HAP-1 (cell line): ENCODE measurements around the gene DIAPH3.

Source experiments
- DNase-seq, 2 experiments: peaks; one replicate each; pipeline ENCODE4 v3.0.0-alpha.2; 2016 to 2020; ENCODE audit warnings: low spot score in 2 of 2
- H3K27me3 ChIP-seq: fragments of 250-450 bp; sonication (Bioruptor Pico); 2 replicates; pipeline ENCODE4 v1.5.1; 2020; ENCODE audit warnings: low read depth, mild to moderate bottlenecking, moderate library complexity
- H3K36me3 ChIP-seq: fragments of 250-450 bp; sonication (Bioruptor Pico); replicated peaks from 2 replicates; pipeline ENCODE4 v1.5.1; 2020; ENCODE audit warnings: mild to moderate bottlenecking
- H3K4me1 ChIP-seq: fragments of 250-450 bp; sonication (Bioruptor Pico); 2 replicates; pipeline ENCODE4 v1.5.1; 2020; ENCODE audit warnings: mild to moderate bottlenecking
- H3K4me3 ChIP-seq: fragments of 250-450 bp; sonication (Bioruptor Pico); 2 replicates; pipeline ENCODE4 v1.5.1; 2020; ENCODE audit warnings: mild to moderate bottlenecking, moderate library complexity
- H3K9me3 ChIP-seq: fragments of 250-450 bp; sonication (Bioruptor Pico); 2 replicates; pipeline ENCODE4 v1.5.1; 2020; ENCODE audit warnings: mild to moderate bottlenecking, moderate library complexity
- in situ Hi-C: fragments of 300-500 bp; cut with MboI; formaldehyde crosslinking; loops from 3 replicates; pipeline ENCODE4 v1.14.3; 2020; ENCODE audit warnings: low sequenced_read_pairs, inconsistent platforms, mixed read lengths

Gene DIAPH3

GRCh38 chr13:59975807-59976435 lies 187.8 kb downstream of the DIAPH3 start:
- no peak for DNase-seq
- H3K4me3 ChIP-seq, result no peak overlapping the region
- in situ Hi-C loops, result no loop called here
- 0 out of 2 replicates have a peak, but pooled peaks cover 3% of the 10 kb centered on the region for H3K36me3 ChIP-seq
- H3K4me1 ChIP-seq, result no peaks in the 10 kb centered on the region
- H3K9me3 ChIP-seq, result no peaks in the 10 kb centered on the region
- no peaks in the 10 kb centered on the region for H3K27me3 ChIP-seq

- Histone ChIP-seq H3K27me3 (no peaks in the 10 kb centered on the region), H3K36me3 (peaks cover 7% of the 10 kb centered on the region), H3K9me3 (no peaks in the 10 kb centered on the region), H3K4me3 (no peak overlapping the region), H3K4me1 (no peaks in the 10 kb centered on the region)
- no peak for DNase-seq
- in situ Hi-C loops, result no loop called here
Observed at GRCh38 chr13:59970847-59971246, 192.9 kb downstream of the DIAPH3 start.

- H3K9me3 ChIP-seq, result no peaks in the 10 kb centered on the region
- H3K4me1 ChIP-seq, result no peaks in the 10 kb centered on the region
- in situ Hi-C loops, result no loop called here
- no peak for DNase-seq
- H3K27me3 ChIP-seq, result no peaks in the 10 kb centered on the region
- H3K36me3 ChIP-seq, result no peaks in the 10 kb centered on the region; the same call in 1 of the 2 replicates
- no peak overlapping the region for H3K4me3 ChIP-seq
Observed at GRCh38 chr13:59963827-59964226, 199.9 kb downstream of the DIAPH3 start.

DNA sequence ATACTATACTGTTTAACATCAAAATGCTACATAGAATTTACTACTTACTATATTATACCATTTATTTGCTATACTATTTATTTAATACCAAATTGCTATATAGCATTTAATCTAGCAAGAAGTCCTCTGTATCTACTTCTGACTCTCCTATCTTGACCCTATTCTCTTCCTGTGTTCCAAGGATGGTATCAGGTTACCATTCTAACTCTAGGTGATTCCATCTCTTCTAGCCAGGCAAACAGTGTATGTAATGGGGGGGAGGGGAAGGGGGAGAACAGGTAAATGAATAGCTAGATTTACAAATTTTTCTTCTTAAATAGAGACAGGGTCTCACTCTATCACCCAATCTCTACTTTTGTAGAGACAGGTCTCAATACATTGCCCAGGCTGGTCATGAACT lies 200.3 kb downstream of the DIAPH3 start:
- Histone ChIP-seq H3K4me1 (no peaks in the 10 kb centered on the region), H3K9me3 (no peaks in the 10 kb centered on the region), H3K27me3 (no peaks in the 10 kb centered on the region), H3K36me3 (no peaks in the 10 kb centered on the region; the same call in 1 of the 2 replicates), H3K4me3 (no peak overlapping the region)
- DNase-seq, result no peak
- in situ Hi-C loops, result no loop called here

GRCh38 chr13:59962343-59962742 lies 201.4 kb downstream of the DIAPH3 start:
- no peaks in the 10 kb centered on the region for H3K9me3 ChIP-seq
- in situ Hi-C loops, result no loop called here
- no peak for DNase-seq

DNA sequence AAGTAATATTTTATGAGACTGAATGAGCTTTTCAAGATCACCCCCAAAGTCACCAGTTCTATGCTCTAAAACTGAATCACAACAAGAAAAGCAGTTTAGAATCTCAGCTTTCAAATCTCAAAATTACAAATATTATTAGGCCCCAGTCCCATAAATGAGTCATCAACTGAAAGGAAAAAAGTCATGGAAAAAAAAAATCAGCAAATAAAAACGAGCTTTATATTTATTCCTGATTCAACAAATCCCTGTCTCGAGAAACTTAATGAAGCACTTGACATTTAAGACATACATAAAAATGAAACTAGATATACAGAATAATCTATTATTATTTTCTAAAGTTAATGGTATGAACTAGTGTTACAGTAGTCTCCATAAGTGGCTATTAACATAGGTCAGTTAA lies 203.0 kb downstream of the DIAPH3 start:
- H3K27me3 ChIP-seq, result no peaks in the 10 kb centered on the region
- in situ Hi-C loops, result no loop called here
- DNase-seq, result no peak
- H3K36me3 ChIP-seq, result no peaks in the 10 kb centered on the region; the same call in 1 of the 2 replicates
- no peak overlapping the region for H3K4me3 ChIP-seq
- H3K4me1 ChIP-seq, result no peaks in the 10 kb centered on the region
- H3K9me3 ChIP-seq, result no peaks in the 10 kb centered on the region

More at GRCh38 chr13:59962343-59962742, 201.4 kb downstream of the DIAPH3 start:
- H3K4me1 ChIP-seq, result no peaks in the 10 kb centered on the region
- no peaks in the 10 kb centered on the region for H3K27me3 ChIP-seq
- no peak overlapping the region for H3K4me3 ChIP-seq
- H3K36me3 ChIP-seq, result no peaks in the 10 kb centered on the region; the same call in 1 of the 2 replicates

DNA sequence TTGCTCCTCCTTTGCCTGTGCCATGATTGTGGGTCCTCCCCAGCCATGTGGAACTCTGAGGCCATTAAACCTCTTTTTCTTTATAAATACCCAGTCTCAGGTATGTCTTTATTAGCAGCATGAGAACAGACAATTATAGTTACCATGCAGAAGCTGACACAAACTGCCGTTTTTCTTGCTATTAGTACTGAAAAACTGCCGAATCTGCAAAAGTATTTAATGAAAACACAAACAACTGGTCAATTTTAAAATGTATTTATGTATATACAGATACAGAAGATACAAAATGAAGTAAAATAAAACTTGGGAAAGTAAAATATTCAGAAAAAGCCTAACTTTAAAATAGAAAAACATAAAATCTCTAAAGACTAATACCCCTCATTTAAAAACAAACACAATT lies 206.3 kb downstream of the DIAPH3 start:
- Histone ChIP-seq H3K36me3 (no peaks in the 10 kb centered on the region; the same call in 1 of the 2 replicates), H3K4me1 (no peaks in the 10 kb centered on the region), H3K27me3 (no peaks in the 10 kb centered on the region), H3K4me3 (no peak overlapping the region), H3K9me3 (no peaks in the 10 kb centered on the region)
- no peak for DNase-seq
- in situ Hi-C loops, result no loop called here

DNA sequence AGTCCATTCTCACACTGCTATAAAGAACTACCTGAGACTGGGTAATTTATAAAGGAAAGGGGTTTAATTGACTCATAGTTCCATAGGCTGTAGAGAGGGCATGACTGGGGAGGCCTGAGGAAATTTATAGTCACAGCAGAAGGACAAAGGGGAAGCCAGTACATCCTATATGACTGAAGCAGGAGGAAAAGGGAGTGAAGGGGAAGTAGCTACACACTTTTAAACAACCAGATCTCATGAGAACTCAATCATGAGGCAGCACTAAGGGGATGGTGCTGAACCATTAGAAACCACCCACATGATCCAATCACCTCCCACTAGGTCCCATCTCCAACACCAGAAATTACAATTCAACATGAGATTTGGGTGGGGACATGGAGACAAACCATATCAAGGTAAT lies 209.1 kb downstream of the DIAPH3 start:
- no peak for DNase-seq
- Histone ChIP-seq H3K9me3 (no peaks in the 10 kb centered on the region), H3K27me3 (no peaks in the 10 kb centered on the region), H3K36me3 (no peaks in the 10 kb centered on the region; the same call in 1 of the 2 replicates), H3K4me1 (no peaks in the 10 kb centered on the region), H3K4me3 (no peak overlapping the region)
- in situ Hi-C loops, result no loop called here

- in situ Hi-C loops, result no loop called here
- H3K4me1 ChIP-seq, result peaks cover 10% of the 10 kb centered on the region; the same call in 1 of the 2 replicates
- no peaks in the 10 kb centered on the region for H3K9me3 ChIP-seq
- no peaks in the 10 kb centered on the region for H3K36me3 ChIP-seq
- no peak overlapping the region for H3K4me3 ChIP-seq
- no peak for DNase-seq
- H3K27me3 ChIP-seq, result no peaks in the 10 kb centered on the region
Observed at GRCh38 chr13:59951011-59951410, 212.7 kb downstream of the DIAPH3 start.

DNA sequence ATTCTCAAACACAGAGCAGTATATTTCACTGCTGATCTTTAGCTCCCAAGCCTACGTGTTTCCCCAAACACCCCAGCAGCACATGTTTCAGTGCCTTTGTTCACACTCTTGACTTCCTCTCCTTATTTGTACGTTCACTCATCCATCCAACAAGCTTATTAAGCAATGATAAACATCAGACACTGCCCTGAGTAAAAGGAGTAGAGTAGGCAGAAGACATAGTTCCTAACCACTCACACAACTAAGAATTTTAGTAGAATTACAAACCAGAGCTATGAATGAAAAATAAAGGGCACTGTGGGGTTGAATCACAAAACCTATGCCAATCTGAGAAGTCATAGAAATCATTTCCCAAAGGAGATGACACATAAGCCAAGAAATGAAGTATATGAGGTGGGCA lies 213.5 kb downstream of the DIAPH3 start:
- Histone ChIP-seq H3K4me3 (no peak overlapping the region), H3K36me3 (no peaks in the 10 kb centered on the region), H3K27me3 (no peaks in the 10 kb centered on the region), H3K9me3 (no peaks in the 10 kb centered on the region), H3K4me1 (peaks cover 10% of the 10 kb centered on the region; the same call in 1 of the 2 replicates)
- in situ Hi-C loops, result no loop called here
- DNase-seq, result no peak

DNA sequence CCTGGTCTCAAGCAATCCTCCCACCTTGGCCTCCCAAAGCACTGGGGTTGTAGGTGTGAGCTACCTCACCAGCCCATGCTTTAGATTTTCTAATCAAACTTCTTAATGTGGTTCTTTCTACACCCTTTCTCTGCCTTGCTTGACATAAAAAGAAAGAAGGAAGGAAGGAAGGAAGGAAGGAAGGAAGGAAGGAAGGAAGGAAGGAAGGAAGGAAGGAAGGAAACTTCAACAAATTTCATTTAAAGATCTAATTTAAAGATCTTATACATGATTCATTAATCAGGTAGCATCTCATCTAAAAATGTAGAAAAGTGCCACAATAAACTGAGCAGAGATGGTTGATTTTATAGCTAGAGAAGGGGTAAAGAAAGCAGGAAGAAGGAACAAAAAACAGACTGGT lies 215.0 kb downstream of the DIAPH3 start:
- no peaks in the 10 kb centered on the region for H3K36me3 ChIP-seq
- H3K27me3 ChIP-seq, result no peaks in the 10 kb centered on the region
- in situ Hi-C loops, result no loop called here
- no peak for DNase-seq
- H3K4me1 ChIP-seq, result peaks cover 10% of the 10 kb centered on the region; the same call in 1 of the 2 replicates
- no peaks in the 10 kb centered on the region for H3K9me3 ChIP-seq
- no peak overlapping the region for H3K4me3 ChIP-seq

GRCh38 chr13:59946944-59947343 lies 216.8 kb downstream of the DIAPH3 start:
- no peaks in the 10 kb centered on the region for H3K9me3 ChIP-seq
- no peaks in the 10 kb centered on the region for H3K36me3 ChIP-seq
- peak; percentile 22 to 70 for DNase-seq
- in situ Hi-C loops, result no loop called here
- peaks cover 10% of the 10 kb centered on the region; the same call in 1 of the 2 replicates for H3K4me1 ChIP-seq
- no peaks in the 10 kb centered on the region for H3K27me3 ChIP-seq
- no peak overlapping the region for H3K4me3 ChIP-seq

DNA sequence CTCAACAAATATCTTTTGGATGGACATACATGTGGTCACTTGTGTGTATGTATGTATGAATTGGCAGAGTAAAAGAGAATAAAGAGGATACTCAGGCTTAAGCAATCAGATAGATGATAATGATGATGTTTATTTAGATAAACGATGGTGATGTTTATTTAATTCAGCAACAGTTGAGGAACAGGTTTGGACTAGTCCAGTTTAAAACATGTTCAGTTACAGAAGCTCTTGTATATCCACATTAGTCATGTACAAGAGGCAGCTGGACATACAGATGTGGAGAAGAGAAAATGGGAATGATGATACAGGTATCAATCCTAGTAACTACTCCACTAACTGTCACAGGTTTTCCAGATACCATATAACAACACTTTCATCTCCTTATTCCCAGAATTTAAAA lies 232.1 kb downstream of the DIAPH3 start:
- H3K36me3 ChIP-seq, result no peaks in the 10 kb centered on the region
- DNase-seq, result no peak
- in situ Hi-C loops, result no loop called here
- H3K9me3 ChIP-seq, result no peaks in the 10 kb centered on the region
- H3K27me3 ChIP-seq, result no peaks in the 10 kb centered on the region
- no peaks in the 10 kb centered on the region for H3K4me1 ChIP-seq
- H3K4me3 ChIP-seq, result no peak overlapping the region

DNA sequence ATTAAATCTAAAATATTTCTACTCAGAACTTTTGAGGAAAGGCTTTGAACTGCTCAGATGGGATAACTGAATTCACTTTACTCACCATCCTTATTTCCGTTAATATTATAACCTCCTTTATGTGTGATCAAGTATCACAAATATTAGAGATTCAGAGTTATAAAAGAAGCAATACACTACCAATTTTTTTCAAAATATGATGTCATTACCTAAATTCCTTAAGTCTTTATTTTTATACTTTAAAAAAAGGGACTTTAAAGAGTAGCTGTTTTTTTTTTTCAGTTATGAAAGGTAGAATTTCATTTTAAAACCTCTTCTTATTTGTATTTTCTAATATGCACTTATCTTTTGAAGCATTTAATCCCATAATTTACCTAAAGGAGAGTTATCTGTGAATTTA lies 239.5 kb downstream of the DIAPH3 start:
- DNase-seq, result no peak
- no peaks in the 10 kb centered on the region for H3K4me1 ChIP-seq
- H3K36me3 ChIP-seq, result no peaks in the 10 kb centered on the region
- H3K4me3 ChIP-seq, result no peak overlapping the region
- no peaks in the 10 kb centered on the region for H3K9me3 ChIP-seq
- in situ Hi-C loops, result no loop called here
- no peaks in the 10 kb centered on the region for H3K27me3 ChIP-seq

DNA sequence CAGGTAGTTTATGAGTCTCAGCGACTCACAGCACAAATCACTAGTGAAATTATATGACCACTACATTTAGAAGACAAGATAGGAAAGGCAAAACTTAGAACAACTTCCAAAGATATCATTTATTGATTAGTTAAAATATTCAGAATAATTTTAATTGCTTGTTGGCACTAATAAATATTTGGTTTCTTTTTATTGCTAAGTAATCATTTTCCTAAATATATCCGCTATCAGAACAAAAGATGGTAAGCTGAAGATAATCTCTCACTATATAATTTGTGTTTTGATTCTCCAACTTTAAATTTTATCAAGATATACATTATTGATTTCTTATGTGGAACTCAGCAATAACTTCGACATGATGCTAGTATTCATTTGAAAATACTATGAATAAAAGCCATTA lies 248.5 kb downstream of the DIAPH3 start:
- Histone ChIP-seq H3K36me3 (no peaks in the 10 kb centered on the region), H3K27me3 (no peaks in the 10 kb centered on the region), H3K4me3 (no peak overlapping the region), H3K4me1 (0 out of 2 replicates have a peak, but pooled peaks cover 2% of the 10 kb centered on the region), H3K9me3 (no peaks in the 10 kb centered on the region)
- in situ Hi-C loops, result no loop called here
- no peak for DNase-seq
